A673 (cell line): ENCODE measurements around the gene AAMP. TPM values are rescaled to one million over a fixed set of nuclear protein-coding genes. Genes with fewer than 3 reads are reported as not detected.

Experiments
- BruUV-seq: library from RNA; stranded (reverse); fragments of 400-500 nt; replicated peaks from 2 replicates; lab custom pipeline; 2021; lab: Mats Ljungman, UMichigan
- CTCF ChIA-PET: fragments of 300-600 bp; sonication (Branson Sonifier 250); formaldehyde crosslinking; loops from one replicate; lab custom pipeline; 2022; ENCODE audit warnings: antibody characterized with exemption; lab: Charles Lee
- POLR2A ChIA-PET: fragments of 300-600 bp; sonication (Branson Sonifier 250); formaldehyde crosslinking; loops from one replicate; lab custom pipeline; 2022; ENCODE audit warnings: antibody characterized with exemption; ENCODE audit not compliant: low non-redundant PET; lab: Charles Lee
- DNase-seq: peaks from one replicate; pipeline ENCODE4 v3.0.0-alpha.2; 2015; ENCODE audit warnings: low spot score
- H3K27ac ChIP-seq: fragments of 200-600 bp; sonication (generic); 2 replicates; pipeline ENCODE4 v1.5.1; 2016; ENCODE audit warnings: mixed run types, low read depth, mild to moderate bottlenecking, mixed read lengths, antibody characterized with exemption, low read length; ENCODE audit not compliant: poor library complexity, severe bottlenecking
- H3K27me3 ChIP-seq: fragments of 200-600 bp; sonication (generic); replicated peaks from 2 replicates; pipeline ENCODE4 v1.6.1; 2017; ENCODE audit warnings: mixed run types, low read depth, mild to moderate bottlenecking, mixed read lengths, antibody characterized with exemption, low read length; ENCODE audit not compliant: insufficient read depth, poor library complexity
- H3K36me3 ChIP-seq: fragments of 200-600 bp; sonication (generic); 2 replicates; pipeline ENCODE4 v1.6.1; 2016; ENCODE audit warnings: mixed run types, mild to moderate bottlenecking, mixed read lengths, antibody characterized with exemption, low read length; ENCODE audit not compliant: insufficient read depth, poor library complexity, severe bottlenecking
- H3K4me1 ChIP-seq: fragments of 200-600 bp; sonication (generic); 2 replicates; pipeline ENCODE4 v1.6.1; 2017; ENCODE audit warnings: mixed run types, mild to moderate bottlenecking, mixed read lengths, antibody characterized with exemption, low read length; ENCODE audit not compliant: insufficient read depth, poor library complexity, severe bottlenecking
- H3K4me3 ChIP-seq: fragments of 200-600 bp; sonication (generic); 2 replicates; pipeline ENCODE4 v1.5.1; 2016; ENCODE audit warnings: low read depth, mixed run types, mild to moderate bottlenecking, mixed read lengths, low read length; ENCODE audit not compliant: poor library complexity, severe bottlenecking
- H3K9me3 ChIP-seq: fragments of 200-600 bp; sonication (generic); 2 replicates; pipeline ENCODE4 v1.6.1; 2016; ENCODE audit warnings: mixed run types, low read depth, mild to moderate bottlenecking, mixed read lengths, antibody characterized with exemption, low read length; ENCODE audit not compliant: poor library complexity, severe bottlenecking
- CTCF ChIP-seq: fragments of 300-800, 200-600 bp; sonication (generic); conservative IDR thresholded peaks from 2 replicates; pipeline ENCODE4 v1.5.1; 2017; ENCODE audit warnings: low read depth, mild to moderate bottlenecking, antibody characterized with exemption, low read length, moderate library complexity, mixed read lengths
- EZH2 ChIP-seq: fragments of 200-600 bp; sonication (generic); IDR thresholded peaks from 2 replicates; pipeline ENCODE4 v1.6.1; 2017; ENCODE audit warnings: borderline replicate concordance, low read depth, mild to moderate bottlenecking, mixed read lengths, antibody characterized with exemption, low read length; ENCODE audit not compliant: poor library complexity, severe bottlenecking
- intact Hi-C: fragments of 100-400 bp; cut with micrococcal nuclease; formaldehyde crosslinking; loops from one replicate; pipeline ENCODE4 v1.10.0; 2022; ENCODE audit not compliant: unreplicated experiment
- total RNA-seq: library from RNA; stranded (reverse); gene quantifications from 2 replicates; pipeline ENCODE4 v1.2.3, GENCODE V29; 2021

The AAMP gene
- total RNA-seq, 1 experiment from 2014 or later: 74.7 TPM

DNA sequence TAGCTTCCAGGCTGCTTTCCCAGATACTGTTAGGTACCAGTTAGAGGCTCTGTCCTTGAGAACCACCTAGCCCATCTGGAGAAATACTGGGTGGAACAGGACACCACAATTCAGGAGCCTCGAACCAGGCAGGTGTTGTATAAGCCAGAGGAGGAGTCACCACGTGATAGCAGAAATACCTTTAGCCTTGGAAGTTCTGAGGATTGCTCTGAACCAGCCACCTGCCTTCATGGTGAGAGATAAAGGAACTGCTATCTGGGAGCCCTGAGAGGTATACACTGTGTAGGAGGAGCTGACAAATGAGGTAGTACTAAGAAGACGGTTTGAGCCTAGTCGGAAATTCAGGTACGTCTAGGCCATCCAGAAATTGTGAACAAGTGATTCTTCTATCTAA is 16.7 kb downstream of the AAMP start:
- DNase-seq: no peak
- peaks cover 78% of the 10 kb centered on the region for H3K36me3 ChIP-seq
- no peak overlapping the region for H3K4me3 ChIP-seq
- intact Hi-C loops: no loop called here
- H3K4me1 ChIP-seq: no peaks in the 10 kb centered on the region
- no peaks in the 10 kb centered on the region for H3K9me3 ChIP-seq
- CTCF ChIA-PET: no interaction called here
- H3K27me3 ChIP-seq: no peaks in the 10 kb centered on the region
- POLR2A ChIA-PET: no interaction called here
- no TSS peak for BruUV-seq
- H3K27ac ChIP-seq: no peak overlapping the region
- TF ChIP-seq EZH2: no peak
- TF ChIP-seq CTCF: no peak

- Histone ChIP-seq H3K27ac (no peak overlapping the region), H3K9me3 (no peaks in the 10 kb centered on the region), H3K4me1 (no peaks in the 10 kb centered on the region), H3K27me3 (no peaks in the 10 kb centered on the region), H3K36me3 (peaks cover 84% of the 10 kb centered on the region), H3K4me3 (no peak overlapping the region)
- BruUV-seq: no TSS peak
- no peak for TF ChIP-seq EZH2
- no peak for TF ChIP-seq CTCF
- DNase-seq: no peak
- ChIA-PET CTCF (no interaction called here), POLR2A (no interaction called here)
- intact Hi-C loops: no loop called here
Observed at GRCh38 chr2:218252509-218253231, 17.3 kb downstream of the AAMP start.

GRCh38 chr2:218249691-218250090 is 20.2 kb downstream of the AAMP start:
- Histone ChIP-seq H3K4me1 (no peaks in the 10 kb centered on the region), H3K4me3 (no peak overlapping the region), H3K9me3 (no peaks in the 10 kb centered on the region), H3K27me3 (no peaks in the 10 kb centered on the region), H3K27ac (no peak overlapping the region), H3K36me3 (peaks cover 96% of the 10 kb centered on the region)
- CTCF ChIA-PET: no interaction called here
- POLR2A ChIA-PET: no interaction called here
- DNase-seq: no peak
- no peak for TF ChIP-seq EZH2
- no peak for TF ChIP-seq CTCF
- BruUV-seq: no TSS peak
- intact Hi-C loops: no loop called here
